ENCODE measurements around the gene BMPR1B. TPM values are rescaled to one million over a fixed set of nuclear protein-coding genes. Genes with fewer than 3 reads are reported as not detected.

Gene BMPR1B
- total RNA-seq (2022; extraction: Qiagen RNA extraction) = 4.3 to 8.1 TPM (median 5.9 TPM) in 5 replicates

DNA sequence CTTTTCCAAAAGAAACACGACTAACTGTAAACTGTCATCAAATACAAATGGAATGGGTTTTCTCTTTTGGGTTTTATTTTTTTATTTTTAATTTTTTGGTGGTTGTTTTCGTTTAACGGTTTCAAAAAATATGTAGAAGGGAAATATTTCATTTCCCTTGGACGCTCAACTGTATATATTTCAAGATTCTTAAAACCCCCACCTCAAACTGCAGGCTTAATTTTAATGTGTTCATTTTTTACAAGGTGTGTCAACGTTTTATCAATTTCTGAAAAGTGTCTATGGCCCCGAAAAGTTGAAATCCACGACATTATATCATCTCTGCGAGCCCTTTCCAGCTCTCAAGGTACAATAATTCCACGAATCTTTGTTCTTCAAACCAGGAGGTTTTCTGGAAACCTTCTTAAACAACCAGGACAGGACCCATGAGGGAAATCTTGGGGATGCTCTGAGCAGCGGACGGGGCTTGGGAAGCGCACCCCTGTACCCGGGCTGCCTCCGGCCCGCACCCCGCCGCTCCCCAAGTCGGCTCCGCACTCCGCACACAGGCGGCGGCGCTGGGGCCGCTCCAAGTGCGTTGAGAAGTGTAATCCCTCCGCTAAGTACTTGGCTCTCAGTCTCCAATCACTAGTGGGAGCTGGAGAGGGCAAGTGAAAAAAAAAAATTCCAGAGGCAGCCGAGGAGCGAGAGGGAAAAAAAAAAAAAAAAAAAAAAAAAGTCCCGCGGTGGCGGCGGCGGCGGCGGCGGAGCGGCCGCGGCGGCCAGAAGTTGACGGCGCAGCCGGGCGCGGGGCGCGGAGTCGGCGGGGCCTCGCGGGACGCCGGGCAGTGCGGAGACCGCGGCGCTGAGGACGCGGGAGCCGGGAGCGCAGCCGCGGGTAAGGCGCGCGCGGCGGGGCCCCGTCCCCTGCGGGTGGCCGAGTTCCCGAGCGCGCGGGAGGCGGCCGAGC, at the start of gene BMPR1B:
TSS of gene BMPR1B (plus strand) at position 764 of the 949 bp plus-strand sequence. CDS start 346,470 bp downstream, outside the sequence.

